Colonic mucosa (tissue), 4 donors: ENCODE data around the gene CD40. TPM values are rescaled to one million over a fixed set of nuclear protein-coding genes. Genes with fewer than 3 reads are reported as not detected.

Experiments
- DNase-seq: peaks from one replicate; pipeline ENCODE4 v3.0.0-alpha.2; 2020
- H3K27ac ChIP-seq: fragments of 200-600 bp; one replicate; pipeline ENCODE4 v1.8.0; 2021
- H3K27me3 ChIP-seq: fragments of 200-600 bp; one replicate; pipeline ENCODE4 v1.8.0; 2021
- H3K36me3 ChIP-seq: fragments of 200-600 bp; one replicate; pipeline ENCODE4 v1.8.0; 2021
- H3K4me1 ChIP-seq: fragments of 200-600 bp; one replicate; pipeline ENCODE4 v1.8.0; 2021; ENCODE audit warnings: mild to moderate bottlenecking
- H3K4me3 ChIP-seq: fragments of 200-600 bp; one replicate; pipeline ENCODE4 v1.8.0; 2021
- H3K9ac ChIP-seq, 2 donors: one replicate each; pipeline ENCODE4 v1.7.0; 2013; ENCODE audit warnings: control low read depth in 2 of 2, low read depth in 2 of 2, low read length in 2 of 2
- H3K9me3 ChIP-seq: fragments of 200-600 bp; one replicate; pipeline ENCODE4 v1.8.0; 2021
- CTCF ChIP-seq: fragments of 200-600 bp; IDR thresholded peaks from one replicate; pipeline ENCODE4 v1.8.0; 2022; ENCODE audit warnings: antibody characterized with exemption, mild to moderate bottlenecking
- intact Hi-C: fragments of 100-400 bp; cut with DNase I; formaldehyde crosslinking; loops from one replicate; pipeline ENCODE4 v1.14.1; 2022
- total RNA-seq, 2 donors: library from RNA; stranded (reverse); fragmentation: NEBNext Ultra II Directional in 1 of 2; extraction: Animal tissue kit (Norgen Biotek cat#: 25700) in 1 of 2; gene quantifications; one replicate each; pipeline ENCODE4 v1.2.1, GENCODE V29; 2021
- donor health status: healthy.
- donor health status: DM: no; HTN: no; CAD: no.
- donor health status: DM: no; HTN: no; CAD: no.

CD40 gene
- total RNA-seq, 2 donors from 2014 or later, result 2.8 to 4.4 TPM

GRCh38 chr20:46074006-46074405 lies 44.1 kb upstream of the CD40 start:
- intact Hi-C loops, result no loop called here
- no peak for DNase-seq
- TF ChIP-seq CTCF, result no peak
- no peak overlapping the region for H3K4me3 ChIP-seq
- H3K9ac ChIP-seq, result no peak overlapping the region
- no peaks in the 10 kb centered on the region for H3K27me3 ChIP-seq
- H3K36me3 ChIP-seq, result no peaks in the 10 kb centered on the region
- no peak overlapping the region for H3K27ac ChIP-seq
- no peaks in the 10 kb centered on the region for H3K4me1 ChIP-seq
- H3K9me3 ChIP-seq, result no peaks in the 10 kb centered on the region

DNA sequence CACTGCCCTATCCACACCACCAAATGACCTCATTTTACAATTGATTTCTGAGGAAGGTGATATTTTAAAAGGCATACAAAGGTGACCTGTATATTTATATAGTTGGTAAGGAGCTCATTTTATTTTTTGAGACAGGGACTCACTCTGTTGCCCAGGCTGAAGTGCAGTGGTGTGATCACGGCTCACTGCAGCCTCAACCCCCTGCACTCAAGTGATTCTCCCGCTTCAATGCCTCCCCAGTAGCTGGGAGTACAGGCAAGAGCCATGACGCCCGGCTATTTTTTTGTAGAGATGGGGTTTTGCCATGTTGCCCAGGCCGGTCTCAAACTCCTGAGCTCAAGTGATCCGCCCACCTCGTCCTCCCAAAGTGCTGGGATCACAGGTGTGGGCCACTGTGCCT lies 41.3 kb upstream of the CD40 start:
- Histone ChIP-seq H3K27me3 (no peaks in the 10 kb centered on the region), H3K9me3 (no peaks in the 10 kb centered on the region), H3K4me1 (no peaks in the 10 kb centered on the region), H3K9ac (no peak overlapping the region), H3K4me3 (no peak overlapping the region), H3K27ac (no peak overlapping the region), H3K36me3 (no peaks in the 10 kb centered on the region)
- intact Hi-C loops, result no loop called here
- TF ChIP-seq CTCF, result no peak
- no peak for DNase-seq

- no peak for TF ChIP-seq CTCF
- H3K9ac ChIP-seq, result no peak overlapping the region
- intact Hi-C loops, result no loop called here
- H3K36me3 ChIP-seq, result no peaks in the 10 kb centered on the region
- H3K9me3 ChIP-seq, result no peaks in the 10 kb centered on the region
- no peak overlapping the region for H3K27ac ChIP-seq
- H3K27me3 ChIP-seq, result no peaks in the 10 kb centered on the region
- DNase-seq, result no peak
- H3K4me3 ChIP-seq, result no peak overlapping the region
- no peaks in the 10 kb centered on the region for H3K4me1 ChIP-seq
These were observed 40.3 kb upstream of the CD40 start for GRCh38 chr20:46077642-46078305.

- Histone ChIP-seq H3K9ac (no peak overlapping the region), H3K27ac (no peak overlapping the region), H3K4me1 (peaks cover 4% of the 10 kb centered on the region), H3K27me3 (no peaks in the 10 kb centered on the region), H3K36me3 (no peaks in the 10 kb centered on the region), H3K4me3 (no peak overlapping the region), H3K9me3 (no peaks in the 10 kb centered on the region)
- intact Hi-C loops, result no loop called here
- DNase-seq, result no peak
- no peak for TF ChIP-seq CTCF
These were observed 39.2 kb upstream of the CD40 start for GRCh38 chr20:46078954-46079353.

DNA sequence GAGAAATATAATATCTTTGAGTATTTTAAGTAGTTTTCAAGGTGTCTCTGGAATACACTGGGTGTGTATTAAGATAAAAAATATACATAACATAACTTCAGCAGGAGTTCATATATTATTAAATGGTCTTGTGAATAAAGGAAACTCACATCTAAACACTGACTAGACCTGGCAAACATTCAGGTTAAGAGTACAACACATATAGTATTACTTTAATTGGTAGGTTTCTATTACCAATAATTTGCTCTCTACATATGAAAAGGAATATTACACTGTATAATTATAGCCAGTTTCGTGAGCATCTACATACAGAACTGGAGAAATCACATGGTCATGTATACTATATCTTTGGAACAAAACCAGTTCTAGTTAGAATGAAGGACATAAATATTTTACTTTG lies 37.0 kb upstream of the CD40 start:
- peaks cover 8% of the 10 kb centered on the region for H3K4me1 ChIP-seq
- H3K9ac ChIP-seq, result no peak overlapping the region

More for the DNA sequence above, 37.0 kb upstream of the CD40 start:
- H3K36me3 ChIP-seq, result no peaks in the 10 kb centered on the region
- intact Hi-C loops, result no loop called here
- no peak overlapping the region for H3K27ac ChIP-seq
- no peaks in the 10 kb centered on the region for H3K9me3 ChIP-seq
- H3K4me3 ChIP-seq, result no peak overlapping the region
- TF ChIP-seq CTCF, result no peak
- DNase-seq, result no peak
- H3K27me3 ChIP-seq, result no peaks in the 10 kb centered on the region
